Islet precursor cell (in vitro differentiated cells): ENCODE data around the gene CANX.

Experiments used
- DNase-seq: peaks from one replicate; pipeline ENCODE4 v3.0.0-alpha.2; 2018

Gene CANX

GRCh38 chr5:179779826-179780225 is 81.1 kb downstream of the CANX start:
- DNase-seq = no peak

GRCh38 chr5:179780362-179780761 is 81.6 kb downstream of the CANX start:
- no peak for DNase-seq
